Kidney (tissue), 14 donors: ENCODE results near the gene COL23A1. TPM values are rescaled to one million over a fixed set of nuclear protein-coding genes. Genes with fewer than 3 reads are reported as not detected.
A peak's percentile ranks its signal among the peaks of the same experiment; 100 is the strongest.

ENCODE experiments used
- DNase-seq, 5 donors: peaks; one replicate each; pipeline ENCODE4 v3.0.0-alpha.2; 2013 to 2020
- FAIRE-seq: peaks from 2 replicates; lab custom pipeline; 2012; peaks lifted over from hg19 to GRCh38; lab: Jason Lieb, UNC
- H3K27ac ChIP-seq, 2 donors: one replicate each; pipeline ENCODE4 v1.7.0; 2013; ENCODE audit warnings: low read depth in 2 of 2, low read length in 2 of 2, inconsistent platforms in 1 of 2
- H3K27me3 ChIP-seq: one replicate; pipeline ENCODE4 v1.7.1; 2013; ENCODE audit warnings: low read length, inconsistent platforms; ENCODE audit not compliant: control insufficient read depth, insufficient read depth
- H3K36me3 ChIP-seq, 3 donors: one replicate each; pipeline versions ENCODE4 v1.7.0 to v1.7.1; 2013; ENCODE audit warnings: low read length in 3 of 3, control low read depth in 1 of 3, inconsistent platforms in 1 of 3; ENCODE audit not compliant: insufficient read depth in 3 of 3, control insufficient read depth in 2 of 3
- H3K4me1 ChIP-seq, 3 donors: one replicate each; pipeline versions ENCODE4 v1.7.0 to v1.7.1; 2013; ENCODE audit warnings: low read length in 3 of 3, inconsistent platforms in 1 of 3, low read depth in 1 of 3; ENCODE audit not compliant: control insufficient read depth in 2 of 3, insufficient read depth in 2 of 3
- H3K4me3 ChIP-seq, 3 donors: one replicate each; pipeline versions ENCODE4 v1.7.0 to v1.8.1; 2013; ENCODE audit warnings: low read length in 3 of 3, control low read depth in 1 of 3, inconsistent platforms in 1 of 3
- H3K9ac ChIP-seq, 3 donors: one replicate each; pipeline versions ENCODE4 v1.7.0 to v1.7.1; 2013; ENCODE audit warnings: low read length in 3 of 3, control low read depth in 1 of 3, inconsistent platforms in 1 of 3
- H3K9me3 ChIP-seq, 3 donors: one replicate each; pipeline versions ENCODE4 v1.7.0 to v1.7.1; 2013; ENCODE audit warnings: low read length in 3 of 3, control low read depth in 1 of 3, inconsistent platforms in 1 of 3; ENCODE audit not compliant: control insufficient read depth in 2 of 3, insufficient read depth in 1 of 3
- intact Hi-C: fragments of 100-400 bp; cut with DNase I; formaldehyde crosslinking; loops from one replicate; pipeline ENCODE4 v1.11.1; 2022
- polyA plus RNA-seq: library from polyadenylated mRNA; stranded (reverse); fragments of 350-450 nt; fragmentation: Illumina TruSeq; extraction: RNeasy Lipid Tissue Mini Kit (QIAGEN cat#74804); gene quantifications from one replicate; pipeline ENCODE4 v1.2.3, GENCODE V29; 2014; ENCODE audit warnings: low read depth, low replicate concordance; ENCODE audit not compliant: insufficient read depth
- total RNA-seq: library from RNA; stranded (reverse); fragmentation: NEBNext Ultra II Directional; extraction: Animal tissue kit (Norgen Biotek cat#: 25700); gene quantifications from one replicate; pipeline ENCODE4 v1.2.1, GENCODE V29; 2021
- TF ChIP-seq, protein P1 (sequence below): IDR thresholded peaks from 3 replicates; pipeline ENCODE4 v1.5.1; 2012; ENCODE audit warnings: mild to moderate bottlenecking, moderate library complexity, borderline replicate concordance; ENCODE audit not compliant: insufficient read depth; ENCODE audit errors: extremely low read depth
- donor health status: control.
- donor health status: control.
- donor health status: control.
- donor health status: control.
- donor health status: control.
- donor health status: DM: yes; HTN: yes; CAD: no.
- donor health status: Normal renal cell carcinoma (clear cell type).

The COL23A1 gene
- total and polyA plus RNA-seq, 2 donors from 2014 or later = 4.1 to 8.7 TPM

DNA sequence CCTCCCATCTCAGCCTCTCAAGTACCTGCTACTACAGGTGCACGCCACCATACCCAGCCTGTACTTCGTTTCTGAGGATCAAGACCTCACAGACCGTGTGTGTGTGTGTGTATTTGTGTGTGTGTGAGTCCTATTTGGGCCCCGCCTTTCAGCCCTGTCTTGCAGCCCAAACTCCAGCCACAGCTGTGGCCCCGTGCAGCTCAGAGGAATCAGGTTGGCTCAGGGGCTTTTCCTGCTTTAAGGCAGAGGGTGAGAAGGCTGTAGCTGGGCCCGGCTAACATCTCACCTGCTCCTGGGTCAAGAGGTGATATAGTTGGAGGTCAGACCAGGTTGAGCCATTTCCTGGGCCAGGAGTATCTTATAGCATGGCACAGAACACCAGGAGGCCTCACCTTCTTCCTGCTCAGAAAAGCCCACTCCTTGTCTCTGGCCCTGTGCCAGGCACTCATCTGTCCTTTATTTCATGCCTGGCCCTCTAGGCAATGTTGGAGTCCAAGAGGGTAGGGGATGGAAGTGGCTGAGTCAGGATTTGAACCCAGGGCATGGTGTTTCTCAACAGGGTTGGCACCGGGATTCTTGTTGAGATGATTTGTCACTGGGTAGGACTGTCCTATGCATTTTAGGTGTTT is 356.0 kb downstream of the COL23A1 start:
- FAIRE-seq = no peak
- TF ChIP-seq, protein P1, sequence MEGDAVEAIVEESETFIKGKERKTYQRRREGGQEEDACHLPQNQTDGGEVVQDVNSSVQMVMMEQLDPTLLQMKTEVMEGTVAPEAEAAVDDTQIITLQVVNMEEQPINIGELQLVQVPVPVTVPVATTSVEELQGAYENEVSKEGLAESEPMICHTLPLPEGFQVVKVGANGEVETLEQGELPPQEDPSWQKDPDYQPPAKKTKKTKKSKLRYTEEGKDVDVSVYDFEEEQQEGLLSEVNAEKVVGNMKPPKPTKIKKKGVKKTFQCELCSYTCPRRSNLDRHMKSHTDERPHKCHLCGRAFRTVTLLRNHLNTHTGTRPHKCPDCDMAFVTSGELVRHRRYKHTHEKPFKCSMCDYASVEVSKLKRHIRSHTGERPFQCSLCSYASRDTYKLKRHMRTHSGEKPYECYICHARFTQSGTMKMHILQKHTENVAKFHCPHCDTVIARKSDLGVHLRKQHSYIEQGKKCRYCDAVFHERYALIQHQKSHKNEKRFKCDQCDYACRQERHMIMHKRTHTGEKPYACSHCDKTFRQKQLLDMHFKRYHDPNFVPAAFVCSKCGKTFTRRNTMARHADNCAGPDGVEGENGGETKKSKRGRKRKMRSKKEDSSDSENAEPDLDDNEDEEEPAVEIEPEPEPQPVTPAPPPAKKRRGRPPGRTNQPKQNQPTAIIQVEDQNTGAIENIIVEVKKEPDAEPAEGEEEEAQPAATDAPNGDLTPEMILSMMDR = no peak
- peak in 1 of 5 donors; percentile 37 for DNase-seq
- H3K27me3 ChIP-seq = no peaks in the 10 kb centered on the region
- intact Hi-C loops = no loop called here
- no peak overlapping the region for H3K4me3 ChIP-seq
- peaks cover 0 to 10% (median 0%) of the 10 kb centered on the region in 3 donors for H3K36me3 ChIP-seq
- H3K9me3 ChIP-seq = no peaks in the 10 kb centered on the region
- H3K4me1 ChIP-seq = peaks cover 0 to 47% (median 18%) of the 10 kb centered on the region in 3 donors
- no peak overlapping the region for H3K9ac ChIP-seq
- no peak overlapping the region for H3K27ac ChIP-seq

DNA sequence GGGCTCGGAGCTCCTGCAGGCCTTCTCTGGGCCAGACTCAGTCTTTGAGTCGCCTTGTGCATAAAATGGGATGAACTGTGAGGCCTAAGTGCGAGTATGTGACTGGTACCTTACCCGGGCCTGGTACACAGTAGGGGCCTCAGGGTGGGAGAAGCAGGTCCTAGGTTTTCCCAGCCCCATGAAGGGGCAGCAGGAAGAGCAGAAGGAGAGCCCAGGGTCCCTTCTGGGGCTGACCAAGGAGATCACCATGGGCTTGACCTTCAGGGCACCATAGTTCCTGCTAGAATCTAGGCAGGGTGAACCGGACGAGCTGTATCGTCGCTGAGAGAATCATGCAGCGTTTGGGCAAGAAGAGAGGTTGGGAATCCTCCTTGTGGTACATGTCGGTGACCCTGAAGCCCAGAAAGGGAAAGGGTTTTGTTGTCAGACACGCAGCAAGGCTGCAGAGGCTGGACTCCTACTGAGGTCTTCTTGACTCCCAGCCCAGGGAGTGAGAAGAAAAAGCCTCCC is 357.2 kb downstream of the COL23A1 start:
- TF ChIP-seq, protein P1 = no peak
- Histone ChIP-seq H3K9me3 (no peaks in the 10 kb centered on the region), H3K36me3 (peaks cover 5 to 21% (median 8%) of the 10 kb centered on the region in 3 donors), H3K4me3 (peak overlapping the region in 2 of 3 donors; percentile 17 to 82), H3K27me3 (no peaks in the 10 kb centered on the region), H3K9ac (peak overlapping the region in 1 of 3 donors; percentile 66), H3K4me1 (peaks cover 0 to 38% (median 18%) of the 10 kb centered on the region in 3 donors), H3K27ac (peak overlapping the region; percentile 91 to 96)
- FAIRE-seq = no peak
- intact Hi-C loops = no loop called here
- DNase-seq = peak in 1 of 5 donors; percentile 40

DNA sequence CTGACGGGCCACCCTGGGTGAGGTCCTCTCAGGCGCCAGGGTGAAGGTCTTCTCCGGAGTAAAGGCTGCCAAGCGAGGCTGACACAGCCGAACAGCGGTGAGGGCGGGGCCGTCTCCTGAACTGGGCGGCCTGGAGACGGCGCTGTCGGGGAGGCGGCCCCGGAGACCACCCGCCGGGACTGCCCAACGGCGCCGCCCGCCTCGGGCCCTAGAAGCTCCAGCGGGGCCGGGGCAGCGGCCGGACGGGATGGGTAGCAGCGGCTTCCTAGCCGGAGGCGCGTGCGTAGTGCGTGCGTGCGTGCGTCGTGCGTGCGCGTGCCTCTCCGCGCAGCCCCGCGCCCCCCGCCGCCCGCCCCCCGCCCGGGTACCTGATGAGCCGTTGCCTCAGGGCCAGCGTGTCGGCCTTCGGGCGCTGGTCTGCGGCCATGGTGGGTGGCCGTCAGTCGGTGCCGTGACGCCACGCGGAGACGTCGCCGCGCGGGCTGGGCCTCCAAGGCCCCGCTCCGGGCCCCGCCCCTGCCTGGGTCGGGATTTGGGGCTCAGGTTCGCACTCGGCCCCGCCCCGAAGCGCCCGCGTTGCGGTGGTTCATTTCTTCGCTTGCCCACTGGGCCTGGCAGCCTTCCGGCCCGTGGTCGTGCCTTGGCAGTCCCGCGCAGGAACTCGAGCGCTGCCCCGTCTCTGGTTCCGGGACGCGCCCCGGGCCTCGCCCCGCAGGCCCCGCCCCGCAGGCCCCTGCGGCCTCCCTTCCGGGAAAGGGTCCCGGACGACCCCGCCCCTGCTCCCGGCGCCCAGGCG is 357.9 kb downstream of the COL23A1 start, which contains the start of gene PHYKPL:
TSS of gene PHYKPL (minus strand) at position 679 of the 796 bp plus-strand sequence. CDS start at position 427, 252 bp downstream.
- Histone ChIP-seq H3K4me1 (peaks cover 0 to 34% (median 18%) of the 10 kb centered on the region in 3 donors), H3K36me3 (peaks cover 8 to 25% (median 11%) of the 10 kb centered on the region in 3 donors), H3K27me3 (no peaks in the 10 kb centered on the region), H3K9me3 (no peaks in the 10 kb centered on the region), H3K4me3 (peak within 1 kb of the TSS; percentile 40 to 82 (median 79)), H3K27ac (peak within 1 kb of the TSS; percentile 91 to 96), H3K9ac (peak within 1 kb of the TSS; percentile 2 to 87 (median 66))
- no peak for FAIRE-seq
- TF ChIP-seq, protein P1 = peak; percentile 4
- intact Hi-C loops = no loop called here
- DNase-seq = peak; percentile 70 to 93 (median 85)
